ENCODE data around the gene SLC38A8.

SLC38A8 gene

DNA sequence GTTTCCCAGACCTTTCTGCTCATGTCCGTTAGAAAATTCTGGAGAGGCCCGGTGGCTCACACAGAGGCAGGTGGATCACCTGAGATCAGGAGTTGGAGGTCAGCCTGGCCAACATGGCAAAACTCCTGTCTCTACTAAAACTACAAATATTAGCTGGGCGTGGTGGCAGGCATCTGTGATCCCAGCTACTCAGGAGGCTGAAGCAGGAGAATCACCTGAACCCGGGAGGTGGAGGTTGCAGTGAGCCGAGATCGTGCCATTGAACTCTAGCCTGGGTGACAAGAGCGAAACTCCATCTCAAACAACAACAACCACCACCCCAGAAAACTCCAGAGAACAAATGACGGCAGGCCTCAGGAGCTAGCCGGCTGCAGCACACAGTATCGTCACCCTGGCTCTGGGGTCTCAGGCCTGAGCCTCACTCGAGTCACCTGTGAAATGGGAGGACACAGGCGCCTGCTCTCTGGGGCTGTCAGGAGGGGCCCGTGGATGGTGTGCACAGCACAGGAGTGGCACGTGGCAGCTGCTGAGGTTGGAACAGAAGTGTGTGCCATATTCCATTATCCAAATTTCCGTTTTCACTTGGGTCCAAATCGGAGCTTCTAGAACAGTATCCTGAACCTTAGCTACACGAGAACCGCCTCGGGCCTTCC, 3.3 kb upstream of the SLC38A8 start:
- Histone ChIP-seq H3K4me3 (ENCODE audit: low read depth, low read length) (no peak overlapping the region), H3K9me3 (ENCODE audit: control insufficient read depth, insufficient read depth, low read length) (no peaks in the 10 kb centered on the region), H3K9ac (ENCODE audit: low read depth, low read length) (no peak overlapping the region), H3K4me1 (ENCODE audit: control insufficient read depth, insufficient read depth, low read length) (peaks cover 10% of the 10 kb centered on the region), H3K36me3 (ENCODE audit: control insufficient read depth, insufficient read depth, low read length) (no peaks in the 10 kb centered on the region), H3K27me3 (ENCODE audit: control insufficient read depth, insufficient read depth, low read length) (no peaks in the 10 kb centered on the region)

DNA sequence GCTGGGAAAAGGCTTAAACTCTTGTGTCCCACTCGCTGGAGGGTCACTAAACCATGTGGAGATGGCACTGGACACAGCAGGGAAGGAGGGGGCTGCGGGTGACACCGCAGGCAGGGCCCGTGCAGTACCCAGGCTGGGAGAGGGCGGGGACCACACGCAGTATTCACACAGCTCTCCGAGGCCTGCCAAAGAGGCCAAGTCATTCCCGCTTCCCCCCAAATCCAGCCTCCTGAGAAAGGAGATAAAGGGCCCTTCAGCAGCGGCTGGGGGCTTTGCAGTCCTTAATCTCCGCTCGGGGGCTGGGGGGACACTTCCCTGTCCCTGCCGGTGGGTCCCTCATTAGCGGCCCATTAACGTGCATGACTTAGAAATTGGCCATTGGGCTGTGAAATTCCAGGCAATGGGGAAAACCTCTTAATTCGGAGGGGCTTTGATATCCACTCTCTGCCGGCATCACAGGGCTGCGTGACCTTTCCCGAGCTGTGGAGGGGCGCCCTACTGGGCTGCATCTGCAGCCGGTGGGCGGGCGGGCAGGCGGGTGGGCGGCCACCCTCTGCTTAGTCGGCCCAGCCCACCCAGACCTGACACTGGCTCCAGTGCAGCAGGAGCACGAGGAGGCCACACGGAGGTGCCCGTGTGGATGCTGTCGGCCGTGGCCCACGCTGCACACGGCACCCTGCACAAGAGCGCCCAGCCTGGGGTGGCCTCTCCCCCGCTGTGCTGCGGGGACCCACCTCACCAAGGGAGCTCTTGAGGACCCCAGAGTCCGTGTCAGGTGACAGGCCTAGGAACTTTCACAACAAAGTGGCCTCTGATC, 2.6 kb upstream of the SLC38A8 start:
- H3K9ac ChIP-seq (ENCODE audit: low read depth, low read length) = no peak overlapping the region
- no peaks in the 10 kb centered on the region for H3K36me3 ChIP-seq (ENCODE audit: control insufficient read depth, insufficient read depth, low read length)
- no peaks in the 10 kb centered on the region for H3K9me3 ChIP-seq (ENCODE audit: control insufficient read depth, insufficient read depth, low read length)
- no peaks in the 10 kb centered on the region for H3K27me3 ChIP-seq (ENCODE audit: control insufficient read depth, insufficient read depth, low read length)
- peaks cover 10% of the 10 kb centered on the region for H3K4me1 ChIP-seq (ENCODE audit: control insufficient read depth, insufficient read depth, low read length)
- H3K4me3 ChIP-seq (ENCODE audit: low read depth, low read length) = no peak overlapping the region

DNA sequence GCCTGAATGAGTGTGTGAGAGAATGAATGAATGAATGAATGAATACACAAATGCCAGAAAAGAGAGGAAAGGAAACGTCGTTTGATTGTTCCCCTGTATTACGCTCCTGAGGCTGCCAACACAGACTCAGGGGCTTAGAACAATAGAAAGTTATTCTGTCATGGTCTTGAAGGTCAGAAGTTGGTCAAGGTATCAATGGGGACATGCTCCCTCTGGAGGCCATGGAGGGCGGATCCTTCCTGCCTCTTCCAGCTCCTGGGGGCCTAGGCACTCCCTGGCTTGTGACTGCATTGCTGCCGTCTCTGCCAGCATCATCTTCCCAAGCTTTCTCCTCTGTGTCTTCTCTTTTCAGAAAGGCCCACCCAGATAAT, 1.5 kb upstream of the SLC38A8 start:
- Histone ChIP-seq H3K9ac (ENCODE audit: low read depth, low read length) (no peak overlapping the region), H3K4me3 (ENCODE audit: low read depth, low read length) (no peak overlapping the region), H3K36me3 (ENCODE audit: control insufficient read depth, insufficient read depth, low read length) (no peaks in the 10 kb centered on the region), H3K4me1 (ENCODE audit: control insufficient read depth, insufficient read depth, low read length) (peaks cover 10% of the 10 kb centered on the region), H3K9me3 (ENCODE audit: control insufficient read depth, insufficient read depth, low read length) (no peaks in the 10 kb centered on the region), H3K27me3 (ENCODE audit: control insufficient read depth, insufficient read depth, low read length) (no peaks in the 10 kb centered on the region)

DNA sequence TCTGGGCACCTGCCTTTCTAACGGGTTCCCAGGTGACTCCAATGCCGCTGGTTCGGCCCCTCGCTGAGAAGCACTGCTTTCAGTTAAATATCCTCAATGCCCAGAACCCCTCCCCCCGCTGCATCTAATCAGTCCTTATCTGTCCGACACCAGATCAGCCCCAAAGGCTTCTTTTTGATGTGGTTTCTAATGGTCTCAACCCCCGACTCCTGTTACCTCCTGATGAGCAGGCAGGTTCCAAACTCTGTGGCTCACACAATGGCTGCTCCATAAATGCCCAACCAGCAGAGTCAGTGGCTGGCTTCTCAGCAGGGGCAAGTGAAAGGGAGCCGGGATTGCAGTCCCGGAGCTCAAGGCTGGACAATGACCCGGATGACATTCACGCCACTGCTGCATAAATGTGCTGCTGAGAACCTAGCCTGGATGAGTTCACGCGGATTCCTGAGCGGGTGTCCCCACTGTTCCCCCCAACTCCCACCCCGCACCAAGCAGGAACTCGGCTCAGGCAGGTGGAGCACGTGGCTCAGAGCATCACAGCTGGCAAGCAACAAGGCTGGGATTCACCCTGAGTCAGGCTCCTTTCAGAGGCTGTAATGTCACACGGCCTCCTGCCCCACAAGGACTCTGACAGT, 1.0 kb upstream of the SLC38A8 start:
- peaks cover 10% of the 10 kb centered on the region for H3K4me1 ChIP-seq (ENCODE audit: control insufficient read depth, insufficient read depth, low read length)
- no peak overlapping the region for H3K9ac ChIP-seq (ENCODE audit: low read depth, low read length)
- no peaks in the 10 kb centered on the region for H3K36me3 ChIP-seq (ENCODE audit: control insufficient read depth, insufficient read depth, low read length)
- H3K4me3 ChIP-seq (ENCODE audit: low read depth, low read length) = no peak overlapping the region
- H3K9me3 ChIP-seq (ENCODE audit: control insufficient read depth, insufficient read depth, low read length) = no peaks in the 10 kb centered on the region
- no peaks in the 10 kb centered on the region for H3K27me3 ChIP-seq (ENCODE audit: control insufficient read depth, insufficient read depth, low read length)

DNA sequence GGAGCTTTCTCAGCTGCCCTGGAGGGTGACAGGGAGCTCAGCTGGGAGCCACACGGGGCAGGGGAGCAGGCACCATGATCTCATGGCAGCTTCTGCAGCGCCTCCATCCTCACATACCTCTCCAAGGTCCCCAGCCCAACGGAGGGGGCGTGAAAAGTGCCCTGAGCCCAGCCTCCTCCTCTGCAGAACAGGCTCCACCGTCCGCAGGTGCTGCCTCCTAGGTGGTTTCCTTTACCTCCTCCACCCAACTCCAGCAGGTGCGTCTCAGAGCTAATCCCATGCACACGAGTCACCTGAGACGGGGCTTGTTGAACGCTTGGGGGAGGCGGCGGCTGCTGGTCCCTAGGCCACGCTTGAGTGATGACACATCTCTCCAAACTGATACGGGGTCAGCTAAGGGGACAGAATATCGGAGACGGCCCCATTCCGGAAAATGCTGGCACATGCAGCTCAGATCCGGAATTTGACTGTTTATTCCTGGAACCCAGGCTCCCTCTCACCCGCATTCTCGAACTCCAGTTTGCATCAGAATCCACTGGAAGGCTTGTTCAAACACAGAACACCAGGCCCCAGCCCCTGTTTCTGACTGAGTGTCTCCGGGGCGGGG, 387 bp upstream of the SLC38A8 start:
- Histone ChIP-seq H3K4me3 (ENCODE audit: low read depth, low read length) (no peak overlapping the region), H3K4me1 (ENCODE audit: control insufficient read depth, insufficient read depth, low read length) (peaks cover 10% of the 10 kb centered on the region), H3K9me3 (ENCODE audit: control insufficient read depth, insufficient read depth, low read length) (no peaks in the 10 kb centered on the region), H3K36me3 (ENCODE audit: control insufficient read depth, insufficient read depth, low read length) (no peaks in the 10 kb centered on the region), H3K27me3 (ENCODE audit: control insufficient read depth, insufficient read depth, low read length) (no peaks in the 10 kb centered on the region), H3K9ac (ENCODE audit: low read depth, low read length) (no peak overlapping the region)

DNA sequence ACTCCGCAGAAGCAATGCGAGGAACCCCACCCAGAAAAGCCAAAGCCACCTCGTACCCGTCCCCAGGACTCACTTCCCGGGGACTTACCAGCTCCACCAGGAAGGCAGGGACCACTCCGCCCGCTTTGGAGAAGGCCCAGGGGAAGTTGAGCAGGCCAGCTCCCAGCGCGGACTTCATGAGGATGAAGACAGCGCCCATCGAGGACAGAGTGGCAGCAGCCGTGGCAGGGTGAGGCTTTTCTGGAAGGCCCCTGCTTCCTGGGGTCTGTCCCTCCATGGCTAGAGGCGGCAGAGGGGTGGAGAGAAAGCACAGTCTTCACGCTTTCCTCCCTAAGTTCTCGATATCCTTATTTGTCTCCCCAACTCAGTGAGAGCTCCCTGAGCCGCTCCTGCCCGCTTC, 714 bp downstream of the SLC38A8 start:
- Histone ChIP-seq H3K27me3 (ENCODE audit: control insufficient read depth, insufficient read depth, low read length) (no peaks in the 10 kb centered on the region), H3K4me1 (ENCODE audit: control insufficient read depth, insufficient read depth, low read length) (peaks cover 10% of the 10 kb centered on the region), H3K4me3 (ENCODE audit: low read depth, low read length) (no peak overlapping the region), H3K9ac (ENCODE audit: low read depth, low read length) (no peak overlapping the region), H3K36me3 (ENCODE audit: control insufficient read depth, insufficient read depth, low read length) (no peaks in the 10 kb centered on the region), H3K9me3 (ENCODE audit: control insufficient read depth, insufficient read depth, low read length) (no peaks in the 10 kb centered on the region)

DNA sequence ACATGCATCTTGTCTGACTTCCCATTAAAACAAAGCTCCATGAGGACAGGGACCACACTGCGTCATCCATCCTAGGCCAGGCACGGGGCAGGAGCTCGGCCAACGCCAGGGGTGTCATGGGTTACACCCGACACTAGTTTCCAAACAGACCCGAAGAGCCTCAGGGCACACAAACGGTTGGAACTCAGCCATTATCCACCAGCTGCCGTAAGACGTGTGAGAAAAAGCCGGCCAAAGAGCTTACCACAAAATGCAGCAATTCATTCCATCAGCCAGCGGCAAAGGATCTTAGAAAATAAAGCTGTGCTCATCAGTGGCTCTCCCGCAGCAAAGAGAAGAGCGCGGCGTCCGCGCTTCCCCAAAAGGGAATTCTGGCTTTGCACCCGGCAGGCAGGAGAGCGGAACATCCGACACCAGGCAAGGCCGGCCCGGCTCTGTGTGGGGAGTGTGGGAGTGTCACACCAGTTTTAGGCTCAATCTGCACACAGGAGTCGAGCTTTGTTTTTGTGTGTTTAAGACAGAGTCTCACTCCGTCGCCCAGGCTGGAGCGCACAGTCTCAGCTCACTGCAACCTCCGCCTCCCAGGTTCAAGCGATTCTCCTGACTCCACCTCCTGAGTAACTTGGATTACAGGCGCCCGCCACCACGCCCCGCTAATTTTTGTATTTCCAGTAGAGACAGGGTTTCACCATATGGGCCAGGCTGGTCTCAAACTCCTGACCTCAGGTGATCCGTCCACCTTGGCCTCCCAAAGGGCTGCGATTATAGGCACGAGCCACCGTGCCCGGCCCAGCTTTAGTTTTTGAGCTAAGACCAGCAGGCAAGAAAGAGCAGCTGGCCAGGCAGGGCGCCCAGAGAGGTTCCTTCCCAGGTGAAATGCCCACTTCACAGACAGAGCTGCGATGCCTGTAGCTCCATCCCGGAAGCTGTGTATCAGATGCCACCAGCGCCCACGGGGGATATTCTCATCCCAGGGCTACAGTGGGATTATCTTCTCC, 1.5 kb downstream of the SLC38A8 start:
- H3K27me3 ChIP-seq (ENCODE audit: control insufficient read depth, insufficient read depth, low read length) = no peaks in the 10 kb centered on the region
- no peak overlapping the region for H3K9ac ChIP-seq (ENCODE audit: low read depth, low read length)
- H3K36me3 ChIP-seq (ENCODE audit: control insufficient read depth, insufficient read depth, low read length) = no peaks in the 10 kb centered on the region
- H3K9me3 ChIP-seq (ENCODE audit: control insufficient read depth, insufficient read depth, low read length) = no peaks in the 10 kb centered on the region
- H3K4me1 ChIP-seq (ENCODE audit: control insufficient read depth, insufficient read depth, low read length) = peaks cover 10% of the 10 kb centered on the region
- H3K4me3 ChIP-seq (ENCODE audit: low read depth, low read length) = no peak overlapping the region

DNA sequence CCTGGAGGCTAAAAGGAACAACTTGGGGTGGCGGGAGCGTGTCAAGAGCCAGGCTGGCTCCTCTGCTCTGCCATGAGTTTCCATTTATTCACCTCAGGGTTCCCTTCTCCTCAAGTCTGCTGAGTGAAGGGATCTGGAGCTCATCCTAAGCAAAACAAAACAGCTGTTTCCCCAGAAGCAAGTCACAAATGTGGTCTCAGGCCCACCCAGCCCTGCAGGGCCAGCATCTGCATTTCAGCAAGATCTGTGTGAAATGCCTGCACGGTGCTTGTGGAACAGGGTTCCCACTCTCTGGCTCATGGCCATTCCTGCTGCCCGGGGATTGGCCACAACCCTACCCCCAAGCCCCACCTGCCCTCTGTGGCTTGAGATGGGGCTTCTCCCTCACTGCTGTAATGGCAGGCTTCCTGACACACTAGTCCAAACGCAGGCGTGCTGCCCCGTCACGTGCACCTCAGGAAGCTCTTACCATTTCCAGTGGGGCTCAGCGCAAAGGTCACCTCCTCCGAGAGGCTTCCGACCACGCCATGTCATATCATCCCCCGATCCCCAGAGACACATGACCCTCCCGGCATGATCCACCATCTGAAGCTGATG, 2.3 kb downstream of the SLC38A8 start:
- no peak overlapping the region for H3K4me3 ChIP-seq (ENCODE audit: low read depth, low read length)
- no peak overlapping the region for H3K9ac ChIP-seq (ENCODE audit: low read depth, low read length)
- peaks cover 10% of the 10 kb centered on the region for H3K4me1 ChIP-seq (ENCODE audit: control insufficient read depth, insufficient read depth, low read length)
- H3K27me3 ChIP-seq (ENCODE audit: control insufficient read depth, insufficient read depth, low read length) = no peaks in the 10 kb centered on the region
- H3K9me3 ChIP-seq (ENCODE audit: control insufficient read depth, insufficient read depth, low read length) = no peaks in the 10 kb centered on the region
- H3K36me3 ChIP-seq (ENCODE audit: control insufficient read depth, insufficient read depth, low read length) = no peaks in the 10 kb centered on the region

DNA sequence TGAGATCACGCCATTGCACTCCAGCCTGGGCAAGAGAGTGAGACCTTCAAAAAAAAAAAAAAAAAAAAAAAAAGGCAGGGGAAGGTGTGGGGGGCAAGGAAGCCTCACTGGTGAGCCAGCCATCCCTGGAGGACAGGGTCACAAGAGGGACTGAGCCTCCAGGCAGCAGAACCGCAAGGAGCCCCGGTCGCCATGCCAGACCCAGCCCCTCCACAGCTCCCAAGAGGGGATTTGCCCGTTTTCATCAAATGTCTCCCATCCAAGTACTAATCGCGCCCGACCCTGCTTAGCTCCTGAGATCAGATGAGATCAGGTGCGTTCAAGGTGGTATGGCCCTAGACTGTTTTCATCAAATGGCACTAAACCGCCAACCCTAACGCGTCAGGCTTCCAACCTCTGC, 2.9 kb downstream of the SLC38A8 start:
- no peaks in the 10 kb centered on the region for H3K9me3 ChIP-seq (ENCODE audit: control insufficient read depth, insufficient read depth, low read length)
- H3K36me3 ChIP-seq (ENCODE audit: control insufficient read depth, insufficient read depth, low read length) = no peaks in the 10 kb centered on the region
- no peak overlapping the region for H3K9ac ChIP-seq (ENCODE audit: low read depth, low read length)
- H3K4me3 ChIP-seq (ENCODE audit: low read depth, low read length) = no peak overlapping the region
- H3K27me3 ChIP-seq (ENCODE audit: control insufficient read depth, insufficient read depth, low read length) = no peaks in the 10 kb centered on the region
- peaks cover 10% of the 10 kb centered on the region for H3K4me1 ChIP-seq (ENCODE audit: control insufficient read depth, insufficient read depth, low read length)

DNA sequence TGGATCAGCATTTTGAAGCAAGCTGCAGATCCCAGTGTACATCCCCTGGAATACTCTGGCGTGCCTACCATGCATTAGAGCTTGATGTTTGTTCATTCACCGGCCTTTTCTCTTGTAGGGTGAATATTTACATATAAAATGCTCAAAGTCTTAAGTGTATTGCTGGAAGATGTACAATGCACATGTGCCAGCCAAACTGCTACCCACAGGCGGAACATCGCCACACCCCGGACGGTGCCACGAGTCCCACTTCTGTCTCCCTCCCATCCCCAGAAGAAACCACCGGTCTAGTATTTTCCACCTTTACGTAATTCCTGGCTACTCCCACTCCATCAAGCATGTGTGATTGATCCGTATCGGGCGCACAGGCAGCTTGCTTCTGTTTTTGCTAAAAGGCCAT, 4.1 kb downstream of the SLC38A8 start:
- Histone ChIP-seq H3K27me3 (ENCODE audit: control insufficient read depth, insufficient read depth, low read length) (no peaks in the 10 kb centered on the region), H3K4me3 (ENCODE audit: low read depth, low read length) (no peak overlapping the region), H3K4me1 (ENCODE audit: control insufficient read depth, insufficient read depth, low read length) (peaks cover 4% of the 10 kb centered on the region)

More for the DNA sequence above, 4.1 kb downstream of the SLC38A8 start:
- Histone ChIP-seq H3K9me3 (ENCODE audit: control insufficient read depth, insufficient read depth, low read length) (no peaks in the 10 kb centered on the region), H3K9ac (ENCODE audit: low read depth, low read length) (no peak overlapping the region), H3K36me3 (ENCODE audit: control insufficient read depth, insufficient read depth, low read length) (no peaks in the 10 kb centered on the region)
